ENCODE results near the gene LRRC23.
A peak's percentile ranks its signal among the peaks of the same experiment; 100 is the strongest.

Gene LRRC23

DNA sequence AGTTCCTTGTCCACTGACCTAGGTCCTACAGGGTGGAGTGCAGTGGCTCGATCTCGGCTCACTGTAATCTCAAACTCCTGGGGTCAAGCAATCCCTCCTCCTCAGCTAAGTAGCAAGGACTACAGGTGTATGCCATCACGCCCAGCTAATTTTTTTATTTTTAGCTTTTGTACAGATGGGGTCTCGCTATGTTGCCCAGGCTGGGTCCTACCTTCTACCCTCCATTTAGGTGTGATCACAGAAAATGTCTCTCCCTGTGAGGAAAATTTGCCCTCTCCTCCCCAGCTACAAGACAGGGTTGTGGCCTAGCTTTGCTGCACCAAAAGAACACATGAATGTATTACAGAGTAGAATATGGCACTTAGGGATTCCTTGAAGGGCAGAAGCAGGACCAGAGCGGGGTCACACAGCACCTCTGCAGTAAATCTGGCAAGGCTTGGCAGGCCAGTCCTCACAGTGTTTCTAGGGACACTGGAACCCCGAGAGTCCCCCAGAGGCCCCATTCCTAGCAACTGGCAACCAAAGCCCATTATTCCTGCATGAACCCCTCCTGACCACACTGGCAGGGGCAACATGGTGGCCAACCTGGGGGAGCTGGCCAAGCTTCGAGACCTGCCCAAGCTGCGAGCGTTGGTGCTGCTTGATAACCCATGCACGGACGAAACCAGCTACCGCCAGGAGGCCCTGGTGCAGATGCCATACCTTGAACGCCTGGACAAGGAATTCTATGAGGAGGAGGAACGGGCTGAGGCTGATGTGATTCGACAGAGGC, 7.7 kb downstream of the LRRC23 start:
- no peaks in the 10 kb centered on the region for H3K27me3 ChIP-seq (replicated peaks; ENCODE audit: control insufficient read depth, insufficient read depth, low read length)
- peaks cover 8% of the 10 kb centered on the region for H3K4me1 ChIP-seq (ENCODE audit: control insufficient read depth, insufficient read depth, low read length)
- no peak overlapping the region for H3K4me3 ChIP-seq (ENCODE audit: low read length)
- no peaks in the 10 kb centered on the region for H3K36me3 ChIP-seq (ENCODE audit: control insufficient read depth, insufficient read depth, low read length, severe bottlenecking)
- H3K9me3 ChIP-seq (ENCODE audit: control insufficient read depth, low read length), result no peaks in the 10 kb centered on the region
- DNase-seq (ENCODE audit: low read depth), result no peak
- no peak overlapping the region for H3K9ac ChIP-seq (ENCODE audit: low read length)

- H3K36me3 ChIP-seq (ENCODE audit: control insufficient read depth, insufficient read depth, low read length, severe bottlenecking), result no peaks in the 10 kb centered on the region
- peak; percentile 93 for DNase-seq (ENCODE audit: low read depth)
- no peaks in the 10 kb centered on the region for H3K27me3 ChIP-seq (replicated peaks; ENCODE audit: control insufficient read depth, insufficient read depth, low read length)
- peak within 1 kb of the TSS; percentile 81 for H3K4me3 ChIP-seq (ENCODE audit: low read length)
- peak within 1 kb of the TSS; percentile 71 for H3K9ac ChIP-seq (ENCODE audit: low read length)
- no peaks in the 10 kb centered on the region for H3K9me3 ChIP-seq (ENCODE audit: control insufficient read depth, low read length)
- peaks cover 8% of the 10 kb centered on the region for H3K4me1 ChIP-seq (ENCODE audit: control insufficient read depth, insufficient read depth, low read length)
Observed at GRCh38 chr12:6914246-6914946, 9.8 kb downstream of the LRRC23 start, which contains the start of gene ENO2. ENO2 (plus strand) TSS chr12:6914580; CDS start chr12:6915833, 1,253 bp downstream.

GRCh38 chr12:6914947-6915788, 10.5 kb downstream of the LRRC23 start:
- peaks cover 8% of the 10 kb centered on the region for H3K4me1 ChIP-seq (ENCODE audit: control insufficient read depth, insufficient read depth, low read length)
- DNase-seq (ENCODE audit: low read depth), result no peak
- H3K9ac ChIP-seq (ENCODE audit: low read length), result peak overlapping the region; percentile 71

DNA sequence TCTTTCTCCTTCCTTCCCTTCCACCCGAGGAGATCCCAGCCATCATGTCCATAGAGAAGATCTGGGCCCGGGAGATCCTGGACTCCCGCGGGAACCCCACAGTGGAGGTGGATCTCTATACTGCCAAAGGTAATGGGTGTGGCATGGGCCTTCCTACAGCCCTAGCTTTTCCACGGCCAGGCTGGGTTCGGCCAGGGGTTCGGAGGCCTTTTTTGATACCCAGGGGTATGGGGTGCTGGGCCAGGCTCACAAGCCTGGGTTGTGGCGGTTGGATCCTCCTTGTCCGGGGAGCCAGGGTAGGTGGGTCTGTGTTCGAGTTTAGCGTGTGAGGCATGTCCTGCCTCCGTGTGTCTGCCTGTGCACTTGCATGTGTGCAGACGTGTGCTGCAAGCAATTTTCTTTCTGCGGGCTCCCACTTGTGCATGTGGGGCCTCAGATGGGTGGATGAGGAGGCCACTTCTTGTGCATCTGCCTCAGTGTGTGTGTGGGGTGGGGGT, 11.2 kb downstream of the LRRC23 start:
- Histone ChIP-seq H3K9ac (ENCODE audit: low read length) (no peak overlapping the region), H3K9me3 (ENCODE audit: control insufficient read depth, low read length) (no peaks in the 10 kb centered on the region), H3K27me3 (replicated peaks; ENCODE audit: control insufficient read depth, insufficient read depth, low read length) (no peaks in the 10 kb centered on the region), H3K36me3 (ENCODE audit: control insufficient read depth, insufficient read depth, low read length, severe bottlenecking) (no peaks in the 10 kb centered on the region), H3K4me1 (ENCODE audit: control insufficient read depth, insufficient read depth, low read length) (peaks cover 8% of the 10 kb centered on the region), H3K4me3 (ENCODE audit: low read length) (no peak overlapping the region)
- no peak for DNase-seq (ENCODE audit: low read depth)

More at GRCh38 chr12:6914947-6915788, 10.5 kb downstream of the LRRC23 start:
- no peaks in the 10 kb centered on the region for H3K9me3 ChIP-seq (ENCODE audit: control insufficient read depth, low read length)
- H3K36me3 ChIP-seq (ENCODE audit: control insufficient read depth, insufficient read depth, low read length, severe bottlenecking), result no peaks in the 10 kb centered on the region
- H3K27me3 ChIP-seq (replicated peaks; ENCODE audit: control insufficient read depth, insufficient read depth, low read length), result no peaks in the 10 kb centered on the region
- H3K4me3 ChIP-seq (ENCODE audit: low read length), result peak overlapping the region; percentile 81

DNA sequence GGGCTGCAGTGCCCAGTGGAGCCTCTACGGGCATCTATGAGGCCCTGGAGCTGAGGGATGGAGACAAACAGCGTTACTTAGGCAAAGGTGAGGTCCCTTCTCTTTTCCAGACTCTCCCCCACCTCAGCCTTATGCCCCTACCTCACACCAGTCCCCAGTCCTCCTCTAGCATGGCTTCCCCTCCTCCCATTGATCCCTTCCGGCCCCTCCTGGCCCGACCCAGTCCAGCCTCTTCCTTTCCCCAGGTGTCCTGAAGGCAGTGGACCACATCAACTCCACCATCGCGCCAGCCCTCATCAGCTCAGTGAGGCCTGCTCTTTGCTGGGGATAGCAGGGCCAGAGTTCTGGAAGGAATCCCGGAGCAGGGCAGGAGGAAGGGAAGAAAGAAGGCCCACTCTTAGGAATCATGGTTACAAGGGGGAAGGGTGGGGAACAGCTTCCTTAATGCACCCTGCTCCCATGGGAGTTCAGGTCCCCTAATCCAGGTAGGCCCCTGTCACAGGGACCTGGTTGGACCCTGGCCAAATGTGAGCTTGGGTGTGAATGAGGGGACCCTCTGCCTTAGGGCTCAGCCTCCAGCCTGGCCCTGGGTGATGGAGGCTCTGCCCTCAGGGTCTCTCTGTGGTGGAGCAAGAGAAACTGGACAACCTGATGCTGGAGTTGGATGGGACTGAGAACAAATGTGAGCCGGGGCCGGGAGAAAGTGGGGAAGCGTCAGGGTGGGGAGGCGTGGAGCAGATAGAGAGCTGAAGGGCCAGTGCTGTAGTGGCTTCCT, 12.0 kb downstream of the LRRC23 start:
- Histone ChIP-seq H3K4me3 (ENCODE audit: low read length) (no peak overlapping the region), H3K9ac (ENCODE audit: low read length) (no peak overlapping the region), H3K4me1 (ENCODE audit: control insufficient read depth, insufficient read depth, low read length) (peaks cover 8% of the 10 kb centered on the region), H3K27me3 (replicated peaks; ENCODE audit: control insufficient read depth, insufficient read depth, low read length) (no peaks in the 10 kb centered on the region), H3K9me3 (ENCODE audit: control insufficient read depth, low read length) (no peaks in the 10 kb centered on the region), H3K36me3 (ENCODE audit: control insufficient read depth, insufficient read depth, low read length, severe bottlenecking) (no peaks in the 10 kb centered on the region)
- no peak for DNase-seq (ENCODE audit: low read depth)

GRCh38 chr12:6917491-6918231, 13.0 kb downstream of the LRRC23 start:
- Histone ChIP-seq H3K4me1 (ENCODE audit: control insufficient read depth, insufficient read depth, low read length) (peaks cover 8% of the 10 kb centered on the region), H3K27me3 (replicated peaks; ENCODE audit: control insufficient read depth, insufficient read depth, low read length) (no peaks in the 10 kb centered on the region), H3K9me3 (ENCODE audit: control insufficient read depth, low read length) (no peaks in the 10 kb centered on the region), H3K9ac (ENCODE audit: low read length) (no peak overlapping the region), H3K36me3 (ENCODE audit: control insufficient read depth, insufficient read depth, low read length, severe bottlenecking) (no peaks in the 10 kb centered on the region), H3K4me3 (ENCODE audit: low read length) (no peak overlapping the region)
- DNase-seq (ENCODE audit: low read depth), result no peak

DNA sequence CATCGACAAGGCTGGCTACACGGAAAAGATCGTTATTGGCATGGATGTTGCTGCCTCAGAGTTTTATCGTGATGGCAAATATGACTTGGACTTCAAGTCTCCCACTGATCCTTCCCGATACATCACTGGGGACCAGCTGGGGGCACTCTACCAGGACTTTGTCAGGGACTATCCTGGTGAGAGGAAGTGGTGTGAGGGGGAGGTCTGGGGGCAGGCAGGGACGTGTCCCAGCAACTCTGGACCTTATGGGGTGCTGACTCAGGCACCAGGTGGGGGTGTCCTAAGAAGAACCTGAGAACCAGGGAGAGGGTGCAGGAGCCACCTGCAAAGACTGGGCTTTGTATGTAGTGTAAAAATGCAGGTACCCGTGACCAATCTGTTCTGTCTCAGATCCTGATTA, 15.0 kb downstream of the LRRC23 start:
- Histone ChIP-seq H3K9ac (ENCODE audit: low read length) (no peak overlapping the region), H3K36me3 (ENCODE audit: control insufficient read depth, insufficient read depth, low read length, severe bottlenecking) (no peaks in the 10 kb centered on the region), H3K27me3 (replicated peaks; ENCODE audit: control insufficient read depth, insufficient read depth, low read length) (no peaks in the 10 kb centered on the region), H3K4me1 (ENCODE audit: control insufficient read depth, insufficient read depth, low read length) (peaks cover 6% of the 10 kb centered on the region), H3K9me3 (ENCODE audit: control insufficient read depth, low read length) (no peaks in the 10 kb centered on the region), H3K4me3 (ENCODE audit: low read length) (no peak overlapping the region)
- DNase-seq (ENCODE audit: low read depth), result no peak

- no peak overlapping the region for H3K9ac ChIP-seq (ENCODE audit: low read length)
- H3K36me3 ChIP-seq (ENCODE audit: control insufficient read depth, insufficient read depth, low read length, severe bottlenecking), result no peaks in the 10 kb centered on the region
- H3K4me3 ChIP-seq (ENCODE audit: low read length), result no peak overlapping the region
- no peak for DNase-seq (ENCODE audit: low read depth)
- H3K9me3 ChIP-seq (ENCODE audit: control insufficient read depth, low read length), result no peaks in the 10 kb centered on the region
- H3K27me3 ChIP-seq (replicated peaks; ENCODE audit: control insufficient read depth, insufficient read depth, low read length), result no peaks in the 10 kb centered on the region
- peaks cover 23% of the 10 kb centered on the region for H3K4me1 ChIP-seq (ENCODE audit: control insufficient read depth, insufficient read depth, low read length)
Observed at GRCh38 chr12:6921539-6921938, 16.9 kb downstream of the LRRC23 start.

DNA sequence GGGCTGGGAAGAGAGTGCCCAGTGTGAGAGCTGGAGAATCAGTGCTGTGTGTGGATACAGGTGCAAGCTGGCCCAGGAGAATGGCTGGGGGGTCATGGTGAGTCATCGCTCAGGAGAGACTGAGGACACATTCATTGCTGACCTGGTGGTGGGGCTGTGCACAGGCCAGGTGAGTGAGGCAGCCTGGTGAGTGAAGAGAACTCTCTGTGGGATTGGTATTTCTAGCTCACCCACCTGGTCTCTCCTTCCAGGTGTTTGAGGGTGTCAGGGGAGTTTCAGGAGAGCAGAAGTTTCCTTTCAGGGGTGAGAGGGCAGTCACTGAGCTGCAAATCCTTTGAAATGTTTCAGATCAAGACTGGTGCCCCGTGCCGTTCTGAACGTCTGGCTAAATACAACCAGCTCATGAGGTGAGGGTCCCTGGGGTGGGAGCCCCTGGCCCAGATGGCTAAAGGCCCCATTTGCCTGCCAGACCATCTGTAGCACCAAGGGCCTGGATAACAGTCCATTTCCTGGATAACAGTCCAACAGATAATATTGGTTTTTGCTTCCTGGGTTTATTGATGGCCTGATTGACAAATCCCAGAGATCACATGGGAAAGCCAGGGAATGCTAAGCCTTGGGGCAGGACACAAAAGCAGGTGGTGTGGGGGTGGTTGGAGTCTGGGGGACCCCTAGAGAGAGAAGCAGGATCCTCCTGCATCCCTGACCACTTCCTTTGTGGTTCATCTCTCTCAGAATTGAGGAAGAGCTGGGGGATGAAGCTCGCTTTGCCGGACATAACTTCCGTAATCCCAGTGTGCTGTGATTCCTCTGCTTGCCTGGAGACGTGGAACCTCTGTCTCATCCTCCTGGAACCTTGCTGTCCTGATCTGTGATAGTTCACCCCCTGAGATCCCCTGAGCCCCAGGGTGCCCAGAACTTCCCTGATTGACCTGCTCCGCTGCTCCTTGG, 17.6 kb downstream of the LRRC23 start:
- DNase-seq (ENCODE audit: low read depth), result no peak
- Histone ChIP-seq H3K27me3 (replicated peaks; ENCODE audit: control insufficient read depth, insufficient read depth, low read length) (no peaks in the 10 kb centered on the region), H3K4me1 (ENCODE audit: control insufficient read depth, insufficient read depth, low read length) (peaks cover 30% of the 10 kb centered on the region), H3K9me3 (ENCODE audit: control insufficient read depth, low read length) (no peaks in the 10 kb centered on the region), H3K36me3 (ENCODE audit: control insufficient read depth, insufficient read depth, low read length, severe bottlenecking) (no peaks in the 10 kb centered on the region), H3K9ac (ENCODE audit: low read length) (peak overlapping the region; percentile 21), H3K4me3 (ENCODE audit: low read length) (no peak overlapping the region)
